Activated naive CD4-positive, alpha-beta T cell treated with anti-CD3 and anti-CD28 coated beads for 36 hours (primary cell): ENCODE measurements around the gene CD48. TPM values are rescaled to one million over a fixed set of nuclear protein-coding genes. Genes with fewer than 3 reads are reported as not detected.
"Not testable (repeated sequence)": the region's sequence is repeated elsewhere in the genome, so short reads cannot be mapped to it uniquely, and the experiment has no call there.

Experiments used
- CTCF ChIA-PET: fragments of 350-600 bp; sonication (Branson Sonifier 250); formaldehyde crosslinking; loops from one replicate; lab custom pipeline; 2021; ENCODE audit warnings: antibody characterized with exemption; lab: Charles Lee
- DNase-seq: peaks from one replicate; pipeline ENCODE4 v3.0.0-alpha.2; 2020
- H3K27ac Mint-ChIP-seq: one replicate; pipeline ENCODE4 v1.8.0; 2021; ENCODE audit warnings: mild to moderate bottlenecking, mixed read lengths
- H3K27me3 Mint-ChIP-seq: one replicate; pipeline ENCODE4 v1.8.0; 2021; ENCODE audit warnings: low read depth, mixed read lengths
- H3K36me3 Mint-ChIP-seq: one replicate; pipeline ENCODE4 v1.8.0; 2021; ENCODE audit warnings: low read depth, mixed read lengths
- H3K4me1 Mint-ChIP-seq: one replicate; pipeline ENCODE4 v1.8.0; 2021; ENCODE audit warnings: low read depth, mixed read lengths
- H3K4me3 Mint-ChIP-seq: one replicate; pipeline ENCODE4 v1.8.0; 2021; ENCODE audit warnings: mild to moderate bottlenecking, moderate library complexity, mixed read lengths
- H3K9me3 Mint-ChIP-seq: one replicate; pipeline ENCODE4 v1.8.0; 2021; ENCODE audit warnings: mixed read lengths
- intact Hi-C: fragments of 100-400 bp; cut with micrococcal nuclease; formaldehyde crosslinking; loops from one replicate; pipeline ENCODE4 v1.15.1; 2023
- total RNA-seq, 2 experiments: library from RNA; stranded (reverse); gene quantifications; one replicate each; pipeline ENCODE4 v1.2.3, GENCODE V29; 2021

The CD48 gene
- total RNA-seq, 2 experiments from 2014 or later, result 338 to 340 TPM

GRCh38 chr1:160741092-160741501 is 29.5 kb upstream of the CD48 start:
- H3K9me3 Mint-ChIP-seq, result peaks cover 12% of the 10 kb centered on the region
- intact Hi-C loops, result no loop called here
- DNase-seq, result peak; percentile 28
- no peaks in the 10 kb centered on the region for H3K27me3 Mint-ChIP-seq
- H3K27ac Mint-ChIP-seq, result peak overlapping the region; percentile 94
- peaks cover 88% of the 10 kb centered on the region for H3K4me1 Mint-ChIP-seq
- H3K4me3 Mint-ChIP-seq, result peak overlapping the region; percentile 79
- CTCF ChIA-PET, result interaction anchor here (1.0 to 5.2 kb wide), 7 partner anchors 9 to 90 kb away, joined by 3 to 36 read pairs (median 6); partner anchors contain the start of gene LY9
- H3K36me3 Mint-ChIP-seq, result peaks cover 59% of the 10 kb centered on the region

- Mint-ChIP-seq H3K4me3 (peak overlapping the region; percentile 79), H3K9me3 (peaks cover 15% of the 10 kb centered on the region), H3K27me3 (no peaks in the 10 kb centered on the region), H3K27ac (peak overlapping the region; percentile 94), H3K4me1 (peaks cover 87% of the 10 kb centered on the region), H3K36me3 (peaks cover 63% of the 10 kb centered on the region)
- CTCF ChIA-PET, result interaction anchor here (0.5 to 5.2 kb wide), 10 partner anchors 8 to 351 kb away, joined by 3 to 36 read pairs (median 4); partner anchors contain the start of gene LY9
- intact Hi-C loops, result no loop called here
- DNase-seq, result no peak
Observed at GRCh38 chr1:160740133-160740688, 28.6 kb upstream of the CD48 start.

DNA sequence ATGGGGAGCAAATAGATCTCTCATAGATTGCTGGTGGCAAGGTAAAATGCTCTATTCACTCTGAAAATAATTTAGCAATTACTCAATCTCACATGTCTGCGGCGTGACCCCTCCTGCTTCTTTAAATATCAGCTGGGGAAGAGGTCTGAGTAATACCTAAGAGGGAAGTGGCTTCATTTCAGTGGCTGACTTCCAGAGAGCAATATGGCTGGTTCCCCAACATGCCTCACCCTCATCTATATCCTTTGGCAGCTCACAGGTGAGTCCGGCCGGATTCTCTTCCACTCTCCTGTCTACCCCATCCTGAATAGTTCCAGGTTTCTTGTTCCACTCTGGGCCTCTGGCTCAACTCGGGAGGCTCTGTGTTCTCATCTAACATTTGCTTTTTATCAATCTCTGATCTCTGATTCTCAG is 27.5 kb upstream of the CD48 start, which contains the start of gene SLAMF7:
Gene SLAMF7, plus strand, starts transcription at position 150 of the 414 bp plus-strand sequence. Its CDS starts 55 bp downstream, at position 205.
- Mint-ChIP-seq H3K27me3 (no peaks in the 10 kb centered on the region), H3K36me3 (peaks cover 64% of the 10 kb centered on the region), H3K4me1 (peaks cover 87% of the 10 kb centered on the region), H3K27ac (peak within 1 kb of the TSS; percentile 94), H3K9me3 (peaks cover 23% of the 10 kb centered on the region), H3K4me3 (peak within 1 kb of the TSS; percentile 88)
- CTCF ChIA-PET, result interaction anchor here (0.9 to 5.2 kb wide), 7 partner anchors 9 to 63 kb away, joined by 3 to 36 read pairs (median 3); no protein-coding TSS in a partner anchor
- DNase-seq, result peak; percentile 77
- intact Hi-C loops, result loop anchor here (1.0 to 2.0 kb wide), 3 partner anchors 11 to 58 kb away; partner anchors contain the start of gene LY9

GRCh38 chr1:160738271-160738670 is 26.6 kb upstream of the CD48 start:
- peak overlapping the region; percentile 94 for H3K27ac Mint-ChIP-seq
- CTCF ChIA-PET, result interaction anchor here (0.9 to 5.2 kb wide), 7 partner anchors 12 to 98 kb away, joined by 3 to 36 read pairs (median 3); no protein-coding TSS in a partner anchor
- peaks cover 63% of the 10 kb centered on the region for H3K36me3 Mint-ChIP-seq
- H3K4me3 Mint-ChIP-seq, result peak overlapping the region; percentile 88
- peaks cover 27% of the 10 kb centered on the region for H3K9me3 Mint-ChIP-seq
- peaks cover 87% of the 10 kb centered on the region for H3K4me1 Mint-ChIP-seq
- no peak for DNase-seq
- H3K27me3 Mint-ChIP-seq, result no peaks in the 10 kb centered on the region
- intact Hi-C loops, result loop anchor here (2.0 kb wide), 1 partner anchor 59 kb away; the partner anchor contains the start of gene LY9

- CTCF ChIA-PET, result interaction anchor here (1.0 to 2.4 kb wide), 4 partner anchors 10 to 34 kb away, joined by 3 to 31 read pairs (median 4); no protein-coding TSS in a partner anchor
- H3K9me3 Mint-ChIP-seq, result peaks cover 40% of the 10 kb centered on the region
- peak overlapping the region; percentile 90 for H3K27ac Mint-ChIP-seq
- H3K4me3 Mint-ChIP-seq, result peak overlapping the region; percentile 19
- H3K4me1 Mint-ChIP-seq, result peaks cover 69% of the 10 kb centered on the region
- no peak for DNase-seq
- H3K36me3 Mint-ChIP-seq, result peaks cover 39% of the 10 kb centered on the region
- intact Hi-C loops, result no loop called here
- no peaks in the 10 kb centered on the region for H3K27me3 Mint-ChIP-seq
Observed at GRCh38 chr1:160734301-160734700, 22.7 kb upstream of the CD48 start.

- peaks cover 65% of the 10 kb centered on the region for H3K4me1 Mint-ChIP-seq
- peaks cover 40% of the 10 kb centered on the region for H3K9me3 Mint-ChIP-seq
- peak overlapping the region; percentile 90 for H3K27ac Mint-ChIP-seq
- peaks cover 38% of the 10 kb centered on the region for H3K36me3 Mint-ChIP-seq
- intact Hi-C loops, result no loop called here
- CTCF ChIA-PET, result interaction anchor here (1.0 to 2.4 kb wide), 5 partner anchors 10 to 35 kb away, joined by 3 to 31 read pairs (median 5); no protein-coding TSS in a partner anchor
- peak overlapping the region; percentile 19 for H3K4me3 Mint-ChIP-seq
- DNase-seq, result no peak
- no peaks in the 10 kb centered on the region for H3K27me3 Mint-ChIP-seq
Observed at GRCh38 chr1:160733898-160734297, 22.3 kb upstream of the CD48 start.

DNA sequence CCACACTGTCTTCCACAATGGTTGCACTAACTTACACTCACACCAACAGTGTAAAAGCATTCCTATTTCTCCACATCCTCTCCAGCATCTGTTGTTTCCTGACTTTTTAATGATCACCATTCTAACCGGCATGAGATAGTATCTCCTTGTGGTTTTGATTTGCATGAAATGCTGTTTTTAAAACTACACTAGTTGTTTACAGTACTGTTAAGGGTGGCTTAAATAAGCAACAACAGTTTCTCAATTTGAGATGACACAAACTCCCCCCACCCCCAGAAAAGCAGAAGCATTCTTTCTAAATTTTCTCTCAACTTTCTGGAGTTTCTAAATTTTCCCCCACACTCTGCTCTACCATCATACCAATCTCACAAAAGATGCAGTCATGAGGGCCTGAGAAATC is 20.4 kb upstream of the CD48 start:
- no peaks in the 10 kb centered on the region for H3K27me3 Mint-ChIP-seq
- CTCF ChIA-PET, result interaction anchor here (0.7 to 2.4 kb wide), 4 partner anchors 9 to 303 kb away, joined by 4 to 31 read pairs (median 5); no protein-coding TSS in a partner anchor
- intact Hi-C loops, result no loop called here
- peaks cover 36% of the 10 kb centered on the region for H3K36me3 Mint-ChIP-seq
- H3K4me3 Mint-ChIP-seq, result no peak overlapping the region
- H3K4me1 Mint-ChIP-seq, result peaks cover 48% of the 10 kb centered on the region
- peaks cover 32% of the 10 kb centered on the region for H3K9me3 Mint-ChIP-seq
- no peak for DNase-seq
- H3K27ac Mint-ChIP-seq, result peak overlapping the region; percentile 90

- peak overlapping the region; percentile 90 for H3K27ac Mint-ChIP-seq
- H3K27me3 Mint-ChIP-seq, H3K4me3 Mint-ChIP-seq, intact Hi-C loops, DNase-seq, CTCF ChIA-PET: not testable (repeated sequence)
- peaks cover 29% of the 10 kb centered on the region for H3K9me3 Mint-ChIP-seq
- H3K36me3 Mint-ChIP-seq, result peaks cover 32% of the 10 kb centered on the region
- peaks cover 45% of the 10 kb centered on the region for H3K4me1 Mint-ChIP-seq
Observed at GRCh38 chr1:160731564-160731963, 19.9 kb upstream of the CD48 start.

- Mint-ChIP-seq H3K36me3 (peaks cover 8% of the 10 kb centered on the region), H3K4me3 (no peak overlapping the region), H3K4me1 (peaks cover 37% of the 10 kb centered on the region), H3K9me3 (peaks cover 10% of the 10 kb centered on the region), H3K27me3 (no peaks in the 10 kb centered on the region), H3K27ac (no peak overlapping the region)
- no peak for DNase-seq
- intact Hi-C loops, result loop anchor here (1.0 to 5.0 kb wide), 5 partner anchors 41 to 370 kb away; partner anchors contain the start of gene KLHDC9
- CTCF ChIA-PET, result interaction anchor here (0.6 to 8.9 kb wide), 22 partner anchors 12 to 245 kb away, joined by 3 to 174 read pairs (median 6); partner anchors contain the start of genes CD48, ITLN2 and SLAMF7
Observed at GRCh38 chr1:160727316-160727640, 15.7 kb upstream of the CD48 start.

GRCh38 chr1:160726498-160727315 is 15.1 kb upstream of the CD48 start:
- Mint-ChIP-seq H3K4me3 (no peak overlapping the region), H3K27ac (no peak overlapping the region), H3K4me1 (peaks cover 34% of the 10 kb centered on the region), H3K9me3 (peaks cover 4% of the 10 kb centered on the region), H3K36me3 (peaks cover 3% of the 10 kb centered on the region), H3K27me3 (no peaks in the 10 kb centered on the region)
- intact Hi-C loops, result loop anchor here (1.0 to 5.0 kb wide), 8 partner anchors 42 to 371 kb away; partner anchors contain the start of gene KLHDC9
- CTCF ChIA-PET, result interaction anchor here (0.6 to 8.9 kb wide), 26 partner anchors 13 to 246 kb away, joined by 3 to 174 read pairs (median 6); partner anchors contain the start of genes CD48, ITLN2 and SLAMF7
- peak; percentile 81 for DNase-seq

DNA sequence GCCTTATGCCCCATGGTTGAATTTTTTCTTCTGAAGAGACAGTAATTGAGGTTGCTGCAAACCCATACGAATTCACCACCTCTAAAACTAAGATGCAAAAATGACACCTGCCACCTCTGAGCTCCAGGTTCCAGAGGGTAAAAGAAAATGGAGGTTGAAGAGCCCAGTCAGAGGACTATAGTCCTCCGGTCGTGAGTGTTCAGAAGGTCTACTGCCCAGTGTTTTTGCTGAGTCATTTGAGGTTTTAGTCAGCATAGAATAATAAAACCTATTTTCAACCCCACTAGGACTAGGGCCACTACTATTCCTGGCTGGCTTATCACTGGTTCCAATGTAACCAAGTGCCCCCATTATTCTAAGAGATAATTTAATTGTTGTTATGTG is 14.5 kb upstream of the CD48 start:
- Mint-ChIP-seq H3K27ac (no peak overlapping the region), H3K4me3 (no peak overlapping the region), H3K27me3 (no peaks in the 10 kb centered on the region), H3K36me3 (no peaks in the 10 kb centered on the region), H3K9me3 (no peaks in the 10 kb centered on the region), H3K4me1 (peaks cover 31% of the 10 kb centered on the region)
- DNase-seq, result no peak
- intact Hi-C loops, result loop anchor here (1.0 to 5.0 kb wide), 4 partner anchors 45 to 371 kb away; partner anchors contain the start of gene KLHDC9
- CTCF ChIA-PET, result interaction anchor here (0.9 to 8.9 kb wide), 18 partner anchors 12 to 319 kb away, joined by 3 to 174 read pairs (median 12); partner anchors contain the start of genes CD48, ITLN2, SLAMF7 and USF1
